HL-60 (cell line): ENCODE measurements around the gene TUBB4B.

Experiments used
- CTCF ChIP-seq: IDR thresholded peaks from one replicate; pipeline ENCODE4 v1.5.1; 2011; ENCODE audit warnings: low read length, control low read depth, inconsistent platforms; ENCODE audit not compliant: insufficient read depth
- GABPA ChIP-seq: IDR thresholded peaks from 2 replicates; pipeline ENCODE4 v1.6.1; 2012; ENCODE audit warnings: low read depth
- POLR2AphosphoS5 ChIP-seq: IDR thresholded peaks from 2 replicates; pipeline ENCODE4 v1.6.1; 2012; ENCODE audit warnings: low read depth
- REST ChIP-seq: IDR thresholded peaks from 2 replicates; pipeline ENCODE4 v1.6.1; 2012; ENCODE audit warnings: low read depth; ENCODE audit not compliant: insufficient replicate concordance
- SPI1 ChIP-seq: IDR thresholded peaks from 2 replicates; pipeline ENCODE4 v1.6.1; 2012; ENCODE audit warnings: low read depth, mild to moderate bottlenecking, borderline replicate concordance

- TF ChIP-seq CTCF (no peak), SPI1 (no peak), POLR2AphosphoS5 (no peak; the same call in 1 of the 2 replicates), REST (no peak), GABPA (no peak)
Observed at GRCh38 chr9:137242269-137243203, 1.4 kb downstream of the TUBB4B start.
